GM23338 (cell line): ENCODE measurements around the gene PAH. TPM values are rescaled to one million over a fixed set of nuclear protein-coding genes. Genes with fewer than 3 reads are reported as not detected.

Experiments
- ATAC-seq: fragments of 200-7000 bp; cut with Tn5 transposase; 3 replicates; pipeline ENCODE4 v1.9.1; 2020
- DNase-seq: peaks from one replicate; pipeline ENCODE4 v3.0.0-alpha.2; 2015; ENCODE audit warnings: low spot score
- H2AFZ ChIP-seq: fragments of 200-600 bp; sonication (generic); 2 replicates; pipeline ENCODE4 v1.8.0; 2016; ENCODE audit warnings: antibody characterized with exemption, mild to moderate bottlenecking, moderate library complexity
- H3F3A ChIP-seq: fragments of 200-600 bp; sonication (generic); replicated peaks from 2 replicates; pipeline ENCODE4 v1.8.0; 2017; ENCODE audit warnings: antibody characterized with exemption, mixed run types, low read depth
- H3K27ac ChIP-seq: fragments of 200-600 bp; sonication (generic); 2 replicates; pipeline ENCODE4 v1.6.1; 2016; ENCODE audit warnings: low read depth
- H3K27me3 ChIP-seq: fragments of 200-600 bp; sonication (generic); 2 replicates; pipeline ENCODE4 v1.8.0; 2016; ENCODE audit warnings: mild to moderate bottlenecking, mixed run types, moderate library complexity; ENCODE audit not compliant: insufficient read depth
- H3K36me3 ChIP-seq: fragments of 200-600 bp; sonication (generic); 2 replicates; pipeline ENCODE4 v1.8.0; 2016; ENCODE audit warnings: mild to moderate bottlenecking; ENCODE audit not compliant: insufficient read depth
- H3K4me1 ChIP-seq: fragments of 200-600 bp; sonication (generic); 2 replicates; pipeline ENCODE4 v1.8.0; 2016; ENCODE audit warnings: mild to moderate bottlenecking, moderate library complexity; ENCODE audit not compliant: insufficient read depth
- H3K4me2 ChIP-seq: fragments of 200-600 bp; sonication (generic); 2 replicates; pipeline ENCODE4 v1.7.1; 2017; ENCODE audit warnings: mixed run types
- H3K4me3 ChIP-seq: fragments of 200-600 bp; sonication (generic); 2 replicates; pipeline ENCODE4 v1.6.1; 2016; ENCODE audit warnings: mixed run types
- H3K79me2 ChIP-seq: fragments of 200-600 bp; sonication (generic); replicated peaks from 2 replicates; pipeline ENCODE4 v1.8.0; 2017; ENCODE audit warnings: mild to moderate bottlenecking; ENCODE audit not compliant: insufficient read depth
- H3K9me2 ChIP-seq: fragments of 200-600 bp; sonication (generic); 2 replicates; pipeline ENCODE4 v1.8.0; 2017; ENCODE audit not compliant: insufficient read depth
- H4K20me1 ChIP-seq: fragments of 200-600 bp; sonication (generic); replicated peaks from 2 replicates; pipeline ENCODE4 v1.8.0; 2017; ENCODE audit warnings: mild to moderate bottlenecking; ENCODE audit not compliant: insufficient read depth
- H3K27ac Mint-ChIP-seq: 2 replicates; pipeline ENCODE4 v1.8.0; 2020; ENCODE audit warnings: inconsistent platforms, mild to moderate bottlenecking, moderate library complexity, mixed read lengths
- H3K27me3 Mint-ChIP-seq: 3 replicates; pipeline ENCODE4 v1.8.0; 2022; ENCODE audit warnings: low read depth, mild to moderate bottlenecking, moderate library complexity, mixed read lengths, inconsistent platforms; ENCODE audit not compliant: insufficient read depth, poor library complexity
- H3K36me3 Mint-ChIP-seq: 3 replicates; pipeline ENCODE4 v1.8.0; 2021; ENCODE audit warnings: low read depth, mild to moderate bottlenecking, inconsistent platforms, moderate library complexity, mixed read lengths
- H3K4me1 Mint-ChIP-seq: 3 replicates; pipeline ENCODE4 v1.8.0; 2020; ENCODE audit warnings: mild to moderate bottlenecking, inconsistent platforms, mixed read lengths
- H3K4me3 Mint-ChIP-seq: 3 replicates; pipeline ENCODE4 v1.8.0; 2021; ENCODE audit warnings: moderate library complexity, mild to moderate bottlenecking, inconsistent platforms, mixed read lengths
- H3K9me3 Mint-ChIP-seq: 3 replicates; pipeline ENCODE4 v1.8.0; 2020; ENCODE audit warnings: moderate library complexity, mild to moderate bottlenecking, inconsistent platforms, mixed read lengths
- CREB1 ChIP-seq: fragments of 250-450 bp; sonication (Bioruptor Pico); IDR thresholded peaks from 2 replicates; pipeline ENCODE4 v1.5.0; 2020; ENCODE audit warnings: low read depth, mild to moderate bottlenecking, moderate library complexity
- EZH2 ChIP-seq: fragments of 200-600 bp; sonication (generic); IDR thresholded peaks from one replicate; pipeline ENCODE4 v1.8.0; 2017; ENCODE audit warnings: antibody characterized with exemption, mild to moderate bottlenecking, low read depth; ENCODE audit not compliant: unreplicated experiment
- EZH2phosphoT487 ChIP-seq: fragments of 200-600 bp; sonication (generic); IDR thresholded peaks from one replicate; pipeline ENCODE4 v1.8.1; 2018; ENCODE audit warnings: antibody characterized with exemption; ENCODE audit not compliant: unreplicated experiment
- STAT1 ChIP-seq: IDR thresholded peaks from one replicate; pipeline ENCODE4 v1.6.1; 2016; ENCODE audit warnings: antibody characterized with exemption; ENCODE audit not compliant: unreplicated experiment
- ZNF114 ChIP-seq: fragments of 250-450 bp; sonication (Bioruptor Pico); IDR thresholded peaks from 2 replicates; pipeline ENCODE4 v1.5.0; 2020; ENCODE audit warnings: mild to moderate bottlenecking, moderate library complexity
- ZNF331 ChIP-seq: fragments of 250-450 bp; sonication (Bioruptor Pico); IDR thresholded peaks from 2 replicates; pipeline ENCODE4 v1.5.0; 2020; ENCODE audit warnings: low read depth, mild to moderate bottlenecking, moderate library complexity
- polyA plus RNA-seq: library from polyadenylated mRNA; unstranded; fragments of >200 nt; fragmentation: Nextera tagmentation; extraction: Ambion mirVana; gene quantifications from 2 replicates; pipeline ENCODE4 v1.2.1, GENCODE V29; 2016
- total RNA-seq: library from RNA; depleted of rRNA; stranded (reverse); fragments of >200 nt; shearing (Covaris generic); gene quantifications from 2 replicates; pipeline ENCODE4 v1.2.3, GENCODE V29; 2014
- TF ChIP-seq, protein P1 (sequence below), 2 experiments: fragments of 200-600 bp in 1 of 2; sonication (generic) in 1 of 2; conservative IDR thresholded peaks; 2 replicates each; pipeline versions ENCODE4 v1.5.1 to v1.6.1; 2016 to 2017; ENCODE audit warnings: antibody characterized with exemption in 2 of 2, low read depth in 2 of 2, mild to moderate bottlenecking in 2 of 2, moderate library complexity in 1 of 2
- TF ChIP-seq, protein P2 (sequence below): IDR thresholded peaks from 2 replicates; pipeline ENCODE4 v1.6.1; 2016; ENCODE audit warnings: antibody characterized with exemption
- TF ChIP-seq, protein P3 (sequence below): IDR thresholded peaks from one replicate; pipeline ENCODE4 v1.6.1; 2018; ENCODE audit warnings: antibody characterized with exemption; ENCODE audit not compliant: unreplicated experiment
- TF ChIP-seq, protein P4 (sequence below): fragments of 250-450 bp; sonication (Bioruptor Pico); IDR thresholded peaks from 2 replicates; pipeline ENCODE4 v1.5.0; 2020; ENCODE audit warnings: mild to moderate bottlenecking, moderate library complexity

Gene PAH
- total and polyA plus RNA-seq, 2 experiments from 2014 or later = 3.7 to 4.8 TPM

DNA sequence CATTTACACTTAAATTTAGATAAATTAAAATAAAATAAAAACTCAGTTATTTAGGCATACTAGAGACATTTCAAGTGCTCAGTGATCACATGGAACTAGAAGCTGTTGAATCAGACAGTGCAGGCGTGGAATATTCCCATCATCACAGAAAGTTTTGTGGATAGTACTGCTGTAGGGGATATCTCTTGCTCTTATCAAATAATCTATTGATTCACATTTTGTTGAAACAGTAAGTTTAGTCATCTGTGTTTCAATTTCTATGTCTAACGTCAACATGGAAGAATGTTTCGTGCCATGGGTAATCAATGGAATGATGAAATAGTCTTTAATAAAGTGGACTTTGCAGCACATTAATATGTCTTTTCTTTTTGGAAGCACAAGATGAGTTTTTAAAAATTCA lies 108.6 kb downstream of the PAH start:
- no peak for TF ChIP-seq ZNF114 (CRISPR knock-in tag)
- TF ChIP-seq, protein P1, sequence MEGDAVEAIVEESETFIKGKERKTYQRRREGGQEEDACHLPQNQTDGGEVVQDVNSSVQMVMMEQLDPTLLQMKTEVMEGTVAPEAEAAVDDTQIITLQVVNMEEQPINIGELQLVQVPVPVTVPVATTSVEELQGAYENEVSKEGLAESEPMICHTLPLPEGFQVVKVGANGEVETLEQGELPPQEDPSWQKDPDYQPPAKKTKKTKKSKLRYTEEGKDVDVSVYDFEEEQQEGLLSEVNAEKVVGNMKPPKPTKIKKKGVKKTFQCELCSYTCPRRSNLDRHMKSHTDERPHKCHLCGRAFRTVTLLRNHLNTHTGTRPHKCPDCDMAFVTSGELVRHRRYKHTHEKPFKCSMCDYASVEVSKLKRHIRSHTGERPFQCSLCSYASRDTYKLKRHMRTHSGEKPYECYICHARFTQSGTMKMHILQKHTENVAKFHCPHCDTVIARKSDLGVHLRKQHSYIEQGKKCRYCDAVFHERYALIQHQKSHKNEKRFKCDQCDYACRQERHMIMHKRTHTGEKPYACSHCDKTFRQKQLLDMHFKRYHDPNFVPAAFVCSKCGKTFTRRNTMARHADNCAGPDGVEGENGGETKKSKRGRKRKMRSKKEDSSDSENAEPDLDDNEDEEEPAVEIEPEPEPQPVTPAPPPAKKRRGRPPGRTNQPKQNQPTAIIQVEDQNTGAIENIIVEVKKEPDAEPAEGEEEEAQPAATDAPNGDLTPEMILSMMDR (conservative IDR thresholded peaks at IDR 0.05; ENCODE audit: low read depth in 2 of 2) = no peak
- no peak for TF ChIP-seq STAT1
- TF ChIP-seq ZNF331 (CRISPR knock-in tag) = no peak
- no peak for TF ChIP-seq EZH2
- TF ChIP-seq, protein P2, sequence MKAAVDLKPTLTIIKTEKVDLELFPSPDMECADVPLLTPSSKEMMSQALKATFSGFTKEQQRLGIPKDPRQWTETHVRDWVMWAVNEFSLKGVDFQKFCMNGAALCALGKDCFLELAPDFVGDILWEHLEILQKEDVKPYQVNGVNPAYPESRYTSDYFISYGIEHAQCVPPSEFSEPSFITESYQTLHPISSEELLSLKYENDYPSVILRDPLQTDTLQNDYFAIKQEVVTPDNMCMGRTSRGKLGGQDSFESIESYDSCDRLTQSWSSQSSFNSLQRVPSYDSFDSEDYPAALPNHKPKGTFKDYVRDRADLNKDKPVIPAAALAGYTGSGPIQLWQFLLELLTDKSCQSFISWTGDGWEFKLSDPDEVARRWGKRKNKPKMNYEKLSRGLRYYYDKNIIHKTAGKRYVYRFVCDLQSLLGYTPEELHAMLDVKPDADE = no peak
- TF ChIP-seq EZH2phosphoT487 = no peak
- TF ChIP-seq CREB1 (CRISPR knock-in tag) = no peak
- TF ChIP-seq, protein P3, sequence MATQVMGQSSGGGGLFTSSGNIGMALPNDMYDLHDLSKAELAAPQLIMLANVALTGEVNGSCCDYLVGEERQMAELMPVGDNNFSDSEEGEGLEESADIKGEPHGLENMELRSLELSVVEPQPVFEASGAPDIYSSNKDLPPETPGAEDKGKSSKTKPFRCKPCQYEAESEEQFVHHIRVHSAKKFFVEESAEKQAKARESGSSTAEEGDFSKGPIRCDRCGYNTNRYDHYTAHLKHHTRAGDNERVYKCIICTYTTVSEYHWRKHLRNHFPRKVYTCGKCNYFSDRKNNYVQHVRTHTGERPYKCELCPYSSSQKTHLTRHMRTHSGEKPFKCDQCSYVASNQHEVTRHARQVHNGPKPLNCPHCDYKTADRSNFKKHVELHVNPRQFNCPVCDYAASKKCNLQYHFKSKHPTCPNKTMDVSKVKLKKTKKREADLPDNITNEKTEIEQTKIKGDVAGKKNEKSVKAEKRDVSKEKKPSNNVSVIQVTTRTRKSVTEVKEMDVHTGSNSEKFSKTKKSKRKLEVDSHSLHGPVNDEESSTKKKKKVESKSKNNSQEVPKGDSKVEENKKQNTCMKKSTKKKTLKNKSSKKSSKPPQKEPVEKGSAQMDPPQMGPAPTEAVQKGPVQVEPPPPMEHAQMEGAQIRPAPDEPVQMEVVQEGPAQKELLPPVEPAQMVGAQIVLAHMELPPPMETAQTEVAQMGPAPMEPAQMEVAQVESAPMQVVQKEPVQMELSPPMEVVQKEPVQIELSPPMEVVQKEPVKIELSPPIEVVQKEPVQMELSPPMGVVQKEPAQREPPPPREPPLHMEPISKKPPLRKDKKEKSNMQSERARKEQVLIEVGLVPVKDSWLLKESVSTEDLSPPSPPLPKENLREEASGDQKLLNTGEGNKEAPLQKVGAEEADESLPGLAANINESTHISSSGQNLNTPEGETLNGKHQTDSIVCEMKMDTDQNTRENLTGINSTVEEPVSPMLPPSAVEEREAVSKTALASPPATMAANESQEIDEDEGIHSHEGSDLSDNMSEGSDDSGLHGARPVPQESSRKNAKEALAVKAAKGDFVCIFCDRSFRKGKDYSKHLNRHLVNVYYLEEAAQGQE = no peak
- no peak overlapping the region for H2AFZ ChIP-seq
- no peak for DNase-seq

DNA sequence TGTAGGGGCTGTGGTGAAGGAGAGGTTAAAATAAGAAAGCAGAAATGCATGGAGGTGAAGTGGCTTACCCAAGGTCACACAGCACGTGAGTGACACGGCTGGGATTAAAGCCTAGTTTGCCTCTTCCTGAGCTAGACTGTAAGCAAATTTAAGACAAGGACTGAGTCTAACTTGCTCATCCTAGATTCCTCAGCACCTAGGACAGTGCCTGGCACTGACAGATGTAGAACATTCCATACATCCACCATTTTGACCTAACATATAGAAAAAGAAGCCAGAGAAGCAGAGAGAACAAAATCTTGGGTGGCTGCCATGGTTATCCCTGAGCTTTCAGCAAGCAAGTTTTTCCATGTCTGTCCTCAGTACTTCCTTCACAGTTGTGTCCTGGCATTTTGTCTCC lies 110.5 kb downstream of the PAH start:
- Histone ChIP-seq H3K4me2 (no peak overlapping the region), H3K36me3 (no peaks in the 10 kb centered on the region), H3K27me3 (no peaks in the 10 kb centered on the region), H3F3A (no peaks in the 10 kb centered on the region), H3K9me2 (peaks cover 6% of the 10 kb centered on the region; the same call in 1 of the 2 replicates), H3K4me1 (no peaks in the 10 kb centered on the region), H3K79me2 (no peaks in the 10 kb centered on the region), H3K27ac (no peak overlapping the region), H3K4me3 (no peak overlapping the region), H2AFZ (no peak overlapping the region), H4K20me1 (no peaks in the 10 kb centered on the region)
- Mint-ChIP-seq H3K4me1 (peaks cover 8% of the 10 kb centered on the region; the same call in 2 of the 3 replicates), H3K27me3 (no peaks in the 10 kb centered on the region), H3K9me3 (no peaks in the 10 kb centered on the region), H3K4me3 (no peak overlapping the region), H3K27ac (no peak overlapping the region), H3K36me3 (no peaks in the 10 kb centered on the region)
- DNase-seq (peak; percentile 21), ATAC-seq (peak; percentile 21; the same call in 1 of the 3 replicates)
- TF ChIP-seq, protein P4, sequence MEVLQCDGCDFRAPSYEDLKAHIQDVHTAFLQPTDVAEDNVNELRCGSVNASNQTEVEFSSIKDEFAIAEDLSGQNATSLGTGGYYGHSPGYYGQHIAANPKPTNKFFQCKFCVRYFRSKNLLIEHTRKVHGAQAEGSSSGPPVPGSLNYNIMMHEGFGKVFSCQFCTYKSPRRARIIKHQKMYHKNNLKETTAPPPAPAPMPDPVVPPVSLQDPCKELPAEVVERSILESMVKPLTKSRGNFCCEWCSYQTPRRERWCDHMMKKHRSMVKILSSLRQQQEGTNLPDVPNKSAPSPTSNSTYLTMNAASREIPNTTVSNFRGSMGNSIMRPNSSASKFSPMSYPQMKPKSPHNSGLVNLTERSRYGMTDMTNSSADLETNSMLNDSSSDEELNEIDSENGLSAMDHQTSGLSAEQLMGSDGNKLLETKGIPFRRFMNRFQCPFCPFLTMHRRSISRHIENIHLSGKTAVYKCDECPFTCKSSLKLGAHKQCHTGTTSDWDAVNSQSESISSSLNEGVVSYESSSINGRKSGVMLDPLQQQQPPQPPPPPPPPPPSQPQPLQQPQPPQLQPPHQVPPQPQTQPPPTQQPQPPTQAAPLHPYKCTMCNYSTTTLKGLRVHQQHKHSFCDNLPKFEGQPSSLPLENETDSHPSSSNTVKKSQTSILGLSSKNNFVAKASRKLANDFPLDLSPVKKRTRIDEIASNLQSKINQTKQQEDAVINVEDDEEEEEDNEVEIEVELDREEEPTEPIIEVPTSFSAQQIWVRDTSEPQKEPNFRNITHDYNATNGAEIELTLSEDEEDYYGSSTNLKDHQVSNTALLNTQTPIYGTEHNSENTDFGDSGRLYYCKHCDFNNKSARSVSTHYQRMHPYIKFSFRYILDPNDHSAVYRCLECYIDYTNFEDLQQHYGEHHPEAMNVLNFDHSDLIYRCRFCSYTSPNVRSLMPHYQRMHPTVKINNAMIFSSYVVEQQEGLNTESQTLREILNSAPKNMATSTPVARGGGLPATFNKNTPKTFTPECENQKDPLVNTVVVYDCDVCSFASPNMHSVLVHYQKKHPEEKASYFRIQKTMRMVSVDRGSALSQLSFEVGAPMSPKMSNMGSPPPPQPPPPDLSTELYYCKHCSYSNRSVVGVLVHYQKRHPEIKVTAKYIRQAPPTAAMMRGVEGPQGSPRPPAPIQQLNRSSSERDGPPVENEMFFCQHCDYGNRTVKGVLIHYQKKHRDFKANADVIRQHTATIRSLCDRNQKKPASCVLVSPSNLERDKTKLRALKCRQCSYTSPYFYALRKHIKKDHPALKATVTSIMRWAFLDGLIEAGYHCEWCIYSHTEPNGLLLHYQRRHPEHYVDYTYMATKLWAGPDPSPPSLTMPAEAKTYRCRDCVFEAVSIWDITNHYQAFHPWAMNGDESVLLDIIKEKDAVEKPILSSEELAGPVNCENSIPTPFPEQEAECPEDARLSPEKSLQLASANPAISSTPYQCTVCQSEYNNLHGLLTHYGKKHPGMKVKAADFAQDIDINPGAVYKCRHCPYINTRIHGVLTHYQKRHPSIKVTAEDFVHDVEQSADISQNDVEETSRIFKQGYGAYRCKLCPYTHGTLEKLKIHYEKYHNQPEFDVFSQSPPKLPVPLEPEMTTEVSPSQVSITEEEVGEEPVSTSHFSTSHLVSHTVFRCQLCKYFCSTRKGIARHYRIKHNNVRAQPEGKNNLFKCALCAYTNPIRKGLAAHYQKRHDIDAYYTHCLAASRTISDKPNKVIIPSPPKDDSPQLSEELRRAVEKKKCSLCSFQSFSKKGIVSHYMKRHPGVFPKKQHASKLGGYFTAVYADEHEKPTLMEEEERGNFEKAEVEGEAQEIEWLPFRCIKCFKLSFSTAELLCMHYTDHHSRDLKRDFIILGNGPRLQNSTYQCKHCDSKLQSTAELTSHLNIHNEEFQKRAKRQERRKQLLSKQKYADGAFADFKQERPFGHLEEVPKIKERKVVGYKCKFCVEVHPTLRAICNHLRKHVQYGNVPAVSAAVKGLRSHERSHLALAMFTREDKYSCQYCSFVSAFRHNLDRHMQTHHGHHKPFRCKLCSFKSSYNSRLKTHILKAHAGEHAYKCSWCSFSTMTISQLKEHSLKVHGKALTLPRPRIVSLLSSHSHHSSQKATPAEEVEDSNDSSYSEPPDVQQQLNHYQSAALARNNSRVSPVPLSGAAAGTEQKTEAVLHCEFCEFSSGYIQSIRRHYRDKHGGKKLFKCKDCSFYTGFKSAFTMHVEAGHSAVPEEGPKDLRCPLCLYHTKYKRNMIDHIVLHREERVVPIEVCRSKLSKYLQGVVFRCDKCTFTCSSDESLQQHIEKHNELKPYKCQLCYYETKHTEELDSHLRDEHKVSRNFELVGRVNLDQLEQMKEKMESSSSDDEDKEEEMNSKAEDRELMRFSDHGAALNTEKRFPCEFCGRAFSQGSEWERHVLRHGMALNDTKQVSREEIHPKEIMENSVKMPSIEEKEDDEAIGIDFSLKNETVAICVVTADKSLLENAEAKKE (CRISPR knock-in tag) = no peak

More for the DNA sequence above, 108.6 kb downstream of the PAH start:
- Histone ChIP-seq H3K9me2 (peaks cover 6% of the 10 kb centered on the region; the same call in 1 of the 2 replicates), H3K4me2 (no peak overlapping the region), H3K27me3 (no peaks in the 10 kb centered on the region), H3K4me1 (no peaks in the 10 kb centered on the region), H3K79me2 (no peaks in the 10 kb centered on the region), H3K36me3 (no peaks in the 10 kb centered on the region), H3K4me3 (no peak overlapping the region), H4K20me1 (no peaks in the 10 kb centered on the region), H3K27ac (no peak overlapping the region), H3F3A (no peaks in the 10 kb centered on the region)
- peaks cover 3% of the 10 kb centered on the region for H3K27me3 Mint-ChIP-seq
- peaks cover 11% of the 10 kb centered on the region; the same call in 2 of the 3 replicates for H3K4me1 Mint-ChIP-seq
- H3K36me3 Mint-ChIP-seq = no peaks in the 10 kb centered on the region
- ATAC-seq = no peak
- H3K4me3 Mint-ChIP-seq = no peak overlapping the region
- no peak overlapping the region for H3K27ac Mint-ChIP-seq
- H3K9me3 Mint-ChIP-seq = no peaks in the 10 kb centered on the region
